BJ (cell line): ENCODE data around the gene OR10A4. TPM values are rescaled to one million over a fixed set of nuclear protein-coding genes. Genes with fewer than 3 reads are reported as not detected.

Source experiments
- CTCF ChIA-PET: fragments of 350-600 bp; formaldehyde crosslinking; extraction: SDS; loops from one replicate; lab custom pipeline; 2021; ENCODE audit warnings: antibody characterized with exemption, inconsistent platforms; lab: Yijun Ruan, JAX
- POLR2A ChIA-PET: fragments of 300-600 bp; sonication (Branson Sonifier 250); formaldehyde crosslinking; extraction: SDS; loops from one replicate; lab custom pipeline; 2021; ENCODE audit warnings: antibody characterized with exemption; lab: Charles Lee
- DNase-seq: peaks from one replicate; pipeline ENCODE4 v3.0.0-alpha.2; 2011; ENCODE audit warnings: low read depth
- H3K27me3 ChIP-seq: 2 replicates; pipeline ENCODE4 v1.6.0; 2011; ENCODE audit warnings: low read length; ENCODE audit not compliant: control insufficient read depth, insufficient read depth
- H3K36me3 ChIP-seq: 2 replicates; pipeline ENCODE4 v1.5.1; 2011; ENCODE audit warnings: low read length; ENCODE audit not compliant: control insufficient read depth, insufficient read depth
- H3K4me3 ChIP-seq: 2 replicates; pipeline ENCODE4 v1.5.1; 2011; ENCODE audit warnings: low read depth, mild to moderate bottlenecking, control low read depth, low read length
- polyA plus RNA-seq: library from polyadenylated mRNA; depleted of rRNA; stranded (reverse); fragments of >200 nt; gene quantifications from 2 replicates; pipeline ENCODE4 v1.2.3, GENCODE V29; 2011; rRNA removed
- TF ChIP-seq, protein P1 (sequence below): IDR thresholded peaks from 2 replicates; pipeline ENCODE4 v1.5.1; 2011; ENCODE audit warnings: low read depth, mild to moderate bottlenecking, control low read depth, inconsistent platforms, low read length, moderate library complexity; ENCODE audit not compliant: insufficient read depth

The OR10A4 gene
- polyA plus RNA-seq, 1 experiment: not detected

DNA sequence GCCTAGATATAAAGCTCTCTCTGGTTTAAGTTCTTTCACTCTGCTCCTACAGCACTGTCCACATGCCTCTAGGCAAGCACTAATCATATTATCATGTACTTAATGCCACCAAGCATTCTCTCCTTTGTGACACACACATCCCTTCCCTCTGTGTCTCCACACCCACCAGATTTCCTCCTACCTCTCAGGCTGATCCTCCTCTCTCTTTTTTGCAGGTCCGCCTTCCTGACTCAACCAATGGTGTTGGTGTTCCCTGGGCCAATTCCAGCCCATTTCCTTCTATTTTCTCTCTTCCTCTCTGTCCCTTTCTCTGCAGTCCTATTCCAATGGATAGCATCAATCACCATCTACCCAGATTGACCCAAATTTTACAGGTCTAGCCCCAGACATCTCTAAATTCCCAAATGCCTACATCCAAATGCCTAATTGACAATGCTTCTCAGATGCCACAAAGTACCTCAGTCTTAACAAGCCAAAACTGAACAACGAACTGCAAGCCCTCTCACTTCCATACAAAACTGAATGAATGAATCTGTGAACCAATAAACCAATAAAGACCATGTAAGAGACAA lies 49.3 kb downstream of the OR10A4 start:
- ChIA-PET CTCF (interaction anchor here (0.6 to 1.8 kb wide), 3 partner anchors 66 to 132 kb away, joined by 3 to 7 read pairs (median 5); no protein-coding TSS in a partner anchor), POLR2A (interaction anchor here (1.0 kb wide), 1 partner anchor 66 kb away, joined by 3 read pairs; no protein-coding TSS in a partner anchor)
- Histone ChIP-seq H3K4me3 (peak overlapping the region; percentile 85), H3K27me3 (no peaks in the 10 kb centered on the region), H3K36me3 (no peaks in the 10 kb centered on the region)
- TF ChIP-seq, protein P1, sequence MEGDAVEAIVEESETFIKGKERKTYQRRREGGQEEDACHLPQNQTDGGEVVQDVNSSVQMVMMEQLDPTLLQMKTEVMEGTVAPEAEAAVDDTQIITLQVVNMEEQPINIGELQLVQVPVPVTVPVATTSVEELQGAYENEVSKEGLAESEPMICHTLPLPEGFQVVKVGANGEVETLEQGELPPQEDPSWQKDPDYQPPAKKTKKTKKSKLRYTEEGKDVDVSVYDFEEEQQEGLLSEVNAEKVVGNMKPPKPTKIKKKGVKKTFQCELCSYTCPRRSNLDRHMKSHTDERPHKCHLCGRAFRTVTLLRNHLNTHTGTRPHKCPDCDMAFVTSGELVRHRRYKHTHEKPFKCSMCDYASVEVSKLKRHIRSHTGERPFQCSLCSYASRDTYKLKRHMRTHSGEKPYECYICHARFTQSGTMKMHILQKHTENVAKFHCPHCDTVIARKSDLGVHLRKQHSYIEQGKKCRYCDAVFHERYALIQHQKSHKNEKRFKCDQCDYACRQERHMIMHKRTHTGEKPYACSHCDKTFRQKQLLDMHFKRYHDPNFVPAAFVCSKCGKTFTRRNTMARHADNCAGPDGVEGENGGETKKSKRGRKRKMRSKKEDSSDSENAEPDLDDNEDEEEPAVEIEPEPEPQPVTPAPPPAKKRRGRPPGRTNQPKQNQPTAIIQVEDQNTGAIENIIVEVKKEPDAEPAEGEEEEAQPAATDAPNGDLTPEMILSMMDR: no peak
- DNase-seq: no peak

DNA sequence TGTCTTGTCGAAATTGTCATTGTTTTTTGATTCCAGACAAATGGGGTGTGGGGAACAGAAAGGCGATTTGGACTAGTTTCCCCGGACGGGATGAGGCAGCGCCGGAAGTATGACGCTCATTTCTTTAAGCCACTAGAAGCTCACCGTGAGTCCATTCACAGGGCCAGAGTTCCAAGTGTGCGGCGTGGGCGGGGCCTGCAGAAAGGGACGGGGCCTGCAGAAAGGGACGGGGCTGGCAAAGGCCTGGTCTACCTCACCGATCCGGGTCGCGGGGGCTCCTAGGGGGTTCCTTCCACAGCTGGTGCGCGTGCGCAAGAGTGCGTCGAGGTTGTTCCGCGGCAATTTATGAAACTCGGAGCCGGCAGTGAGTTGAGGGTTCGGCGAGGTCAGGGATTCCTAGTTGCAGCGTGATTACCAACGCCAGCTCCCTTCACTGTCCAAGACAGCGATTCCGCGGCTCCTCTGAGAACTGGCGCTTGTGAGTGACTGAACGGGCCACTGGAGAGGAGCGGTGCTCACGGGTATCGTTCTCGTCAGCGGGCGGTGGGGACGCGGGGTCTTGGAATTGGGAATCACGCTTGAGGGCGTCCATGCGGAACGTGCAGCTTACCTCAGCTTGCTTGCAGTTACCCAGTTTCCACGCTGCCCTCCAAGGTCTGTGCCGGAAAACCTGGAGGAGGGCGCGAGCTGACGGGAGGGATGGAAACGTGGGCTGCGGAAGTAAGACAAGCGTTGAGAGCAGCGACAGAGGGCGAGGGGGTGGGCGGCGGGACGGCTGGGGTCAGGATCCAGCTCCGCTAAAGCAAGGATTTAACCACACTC lies 50.0 kb downstream of the OR10A4 start, which contains the start of gene ZNF215:
TSS of gene ZNF215 (plus strand) at position 219 of the 822 bp plus-strand sequence. CDS start 5,847 bp downstream, outside the sequence.
- H3K27me3 ChIP-seq: no peaks in the 10 kb centered on the region
- no peaks in the 10 kb centered on the region for H3K36me3 ChIP-seq
- TF ChIP-seq, protein P1: peak; percentile 7; the same call in 1 of the 2 replicates
- peak within 1 kb of the TSS; percentile 85 for H3K4me3 ChIP-seq
- ChIA-PET CTCF (interaction anchor here (0.9 to 1.8 kb wide), 2 partner anchors 65 to 115 kb away, joined by 5 to 7 read pairs; no protein-coding TSS in a partner anchor), POLR2A (interaction anchor here (1.0 kb wide), 1 partner anchor 66 kb away, joined by 3 read pairs; no protein-coding TSS in a partner anchor)
- peak; percentile 36 for DNase-seq

DNA sequence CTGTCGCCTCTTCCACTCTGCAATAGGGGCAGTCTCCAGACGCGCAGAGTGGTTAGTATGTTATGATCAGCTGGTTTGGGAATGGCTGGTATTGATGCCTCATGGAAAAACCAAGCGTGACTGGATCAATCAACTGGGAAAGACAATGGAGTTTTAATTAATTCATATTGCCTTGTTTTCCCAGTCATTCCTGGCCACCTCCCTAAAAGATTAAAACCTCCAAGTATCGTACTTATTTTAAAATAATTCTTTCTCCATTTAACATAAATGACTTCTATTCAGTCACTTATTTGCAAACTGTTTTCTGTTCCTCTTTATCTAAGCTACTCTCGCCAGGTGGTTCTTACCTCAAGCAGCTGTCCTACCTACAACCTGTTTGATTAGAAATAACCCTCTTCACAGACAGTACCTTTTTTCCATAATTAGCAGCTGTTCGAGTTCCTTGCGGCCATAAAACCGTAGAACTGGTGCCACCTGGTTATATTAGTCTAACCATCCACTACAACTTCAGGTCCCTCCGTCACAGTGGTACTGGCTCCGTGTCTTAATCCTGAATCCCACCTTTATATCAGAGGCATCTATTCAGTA lies 50.7 kb downstream of the OR10A4 start:
- CTCF ChIA-PET: interaction anchor here (0.9 to 1.8 kb wide), 2 partner anchors 116 to 172 kb away, joined by 3 to 7 read pairs; no protein-coding TSS in a partner anchor
- DNase-seq: no peak
- POLR2A ChIA-PET: no interaction called here

More for the DNA sequence above, 50.7 kb downstream of the OR10A4 start:
- Histone ChIP-seq H3K27me3 (no peaks in the 10 kb centered on the region), H3K36me3 (no peaks in the 10 kb centered on the region), H3K4me3 (peak overlapping the region; percentile 85)
- TF ChIP-seq, protein P1: no peak

Other genes starting within 250 kb of the OR10A4 start
- 2.5 and 7.3 TPM in 2 replicates for gene DCHS1, start 220.8 kb upstream of the OR10A4 start, polyA plus RNA-seq
- gene MRPL17, start 193.3 kb upstream of the OR10A4 start, polyA plus RNA-seq: 68.9 and 82.3 TPM in 2 replicates
- gene OR2AG2, start 104.6 kb upstream of the OR10A4 start, polyA plus RNA-seq: 0.28 and 0.60 TPM in 2 replicates
- gene OR2AG1, start 93.6 kb upstream of the OR10A4 start, polyA plus RNA-seq: not detected in 2 replicates
- gene OR6A2, start 76.9 kb upstream of the OR10A4 start, polyA plus RNA-seq: 0.04 TPM in 1 of 2 replicates, not detected in the other
- gene OR10A5, start 30.9 kb upstream of the OR10A4 start, polyA plus RNA-seq: not detected in 2 replicates
- not detected in 2 replicates for gene OR10A2, start 13.6 kb upstream of the OR10A4 start, polyA plus RNA-seq
- 0.06 and 0.13 TPM in 2 replicates for gene OR2D2, start 15.9 kb downstream of the OR10A4 start, polyA plus RNA-seq
- gene OR2D3, start 44.4 kb downstream of the OR10A4 start, polyA plus RNA-seq: not detected in 2 replicates
- gene ZNF215, start 49.8 kb downstream of the OR10A4 start, polyA plus RNA-seq: 3.4 and 5.6 TPM in 2 replicates
- 0.75 and 1.8 TPM in 2 replicates for gene ZNF214, start 143.7 kb downstream of the OR10A4 start, polyA plus RNA-seq
- 0.01 and 0.04 TPM in 2 replicates for gene NLRP14, start 143.9 kb downstream of the OR10A4 start, polyA plus RNA-seq
- gene RBMXL2, start 212.4 kb downstream of the OR10A4 start, polyA plus RNA-seq: not detected in 2 replicates